Occipital lobe (tissue), 2 donors: ENCODE data around the gene SST. TPM values are rescaled to one million over a fixed set of nuclear protein-coding genes. Genes with fewer than 3 reads are reported as not detected.
"Not testable (repeated sequence)": the region's sequence is repeated elsewhere in the genome, so short reads cannot be mapped to it uniquely, and the experiment has no call there.

Experiments
- DNase-seq: peaks from one replicate; lab custom pipeline; 2025; lab: John Stamatoyannopoulos, UW
- total RNA-seq: library from RNA; depleted of rRNA; stranded (reverse); fragments of >200 nt; gene quantifications from one replicate; pipeline ENCODE4 v1.2.3, GENCODE V29; 2014

Gene SST
- total RNA-seq, 1 donor from 2014 or later, result 5.6 TPM

- DNase-seq, result no peak
Measured at GRCh38 chr3:187684444-187684843, 14.2 kb upstream of the SST start.

GRCh38 chr3:187681756-187682155, 11.6 kb upstream of the SST start:
- DNase-seq, result not testable (repeated sequence)

DNA sequence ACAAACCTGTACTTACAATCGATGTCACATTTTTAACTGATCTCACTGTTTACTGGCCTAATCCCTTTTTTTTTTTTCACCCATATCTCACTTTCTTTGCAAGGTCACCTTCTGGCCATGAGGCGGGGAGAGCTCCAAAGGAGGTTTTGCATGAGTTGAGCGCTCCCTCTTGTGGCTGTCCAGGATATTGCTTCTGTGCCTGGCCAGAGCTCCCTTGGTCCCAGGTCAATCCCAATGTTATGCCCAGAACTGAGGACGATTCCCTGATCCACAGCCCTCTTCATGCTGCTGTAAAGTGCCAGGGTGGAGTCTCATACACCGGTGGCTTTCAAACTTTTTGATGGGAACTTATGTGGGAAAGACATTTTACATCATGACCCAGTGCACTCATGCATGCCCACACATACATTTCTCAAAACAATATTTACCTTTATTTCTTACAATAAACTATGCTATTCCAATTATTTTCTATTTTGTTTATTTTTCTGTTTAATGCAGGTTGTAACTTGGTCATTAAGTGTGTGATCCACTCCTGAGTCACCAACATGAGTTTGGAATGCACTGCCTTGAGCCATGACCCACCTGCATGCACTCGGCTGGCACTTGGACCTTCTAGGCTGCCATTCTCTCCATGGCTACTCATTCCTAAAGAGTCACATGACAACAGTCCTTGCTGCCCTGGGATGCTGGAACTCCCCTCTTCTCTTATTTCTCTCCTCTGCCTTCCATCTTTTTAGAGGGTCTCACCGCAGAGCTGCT, 9.6 kb upstream of the SST start:
- peak; percentile 41 for DNase-seq

GRCh38 chr3:187678726-187679268, 8.6 kb upstream of the SST start:
- no peak for DNase-seq

DNA sequence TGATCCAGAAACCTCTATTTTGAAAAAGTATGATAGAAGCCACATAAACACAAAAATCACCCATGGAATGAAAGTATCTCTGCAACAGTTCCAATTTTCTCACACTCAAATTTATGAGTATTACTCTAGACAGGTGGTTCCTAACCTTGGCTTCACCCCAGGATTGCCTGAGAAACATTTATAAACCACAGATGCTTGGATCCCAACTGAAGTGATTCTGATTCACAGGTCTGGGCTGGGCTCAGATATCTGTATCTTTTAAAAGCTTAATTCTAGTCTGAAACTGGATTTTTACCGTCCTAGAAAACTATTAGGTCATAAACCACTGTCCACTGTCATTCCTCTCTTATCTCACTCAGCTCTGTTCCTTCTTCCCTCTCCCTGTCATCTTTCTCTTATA, 7.4 kb upstream of the SST start:
- DNase-seq, result no peak

DNA sequence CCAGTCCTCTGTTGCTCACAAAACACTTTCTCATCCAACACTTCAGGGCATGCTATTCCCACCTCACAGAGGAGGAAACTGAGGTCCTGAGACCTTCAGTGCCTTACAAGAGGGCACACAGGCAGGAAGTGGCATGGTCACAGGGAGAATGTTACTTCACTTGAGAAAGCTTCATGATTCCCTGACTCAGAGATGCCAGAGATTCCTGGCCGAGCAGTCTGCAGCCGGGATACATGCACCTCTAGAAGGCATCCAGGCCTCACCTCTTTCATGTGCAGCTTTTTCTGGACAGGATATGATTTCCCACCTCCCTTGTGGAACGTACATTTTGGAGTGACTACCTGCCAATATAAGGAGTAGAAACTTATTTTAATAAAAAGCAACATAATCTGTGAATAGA, 2.8 kb upstream of the SST start:
- DNase-seq, result no peak

DNA sequence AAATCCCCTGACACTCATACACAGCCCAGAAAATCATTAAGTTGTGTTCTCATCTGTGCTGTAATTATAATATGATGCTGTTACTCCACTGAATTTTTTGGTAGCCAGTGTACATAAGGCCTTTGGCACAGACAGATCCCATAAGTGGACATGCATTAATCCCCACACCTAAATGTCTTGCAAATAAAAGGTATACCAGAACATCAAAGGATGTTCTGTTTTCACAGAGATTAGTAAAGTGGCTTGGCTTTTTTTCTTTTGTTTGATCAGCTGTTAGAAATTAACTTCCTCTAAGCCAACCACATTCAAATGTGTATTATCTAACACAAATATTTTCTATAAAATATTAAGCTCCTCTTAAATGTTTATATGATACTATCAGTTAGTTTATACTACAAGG, 2.7 kb downstream of the SST start:
- DNase-seq, result no peak

DNA sequence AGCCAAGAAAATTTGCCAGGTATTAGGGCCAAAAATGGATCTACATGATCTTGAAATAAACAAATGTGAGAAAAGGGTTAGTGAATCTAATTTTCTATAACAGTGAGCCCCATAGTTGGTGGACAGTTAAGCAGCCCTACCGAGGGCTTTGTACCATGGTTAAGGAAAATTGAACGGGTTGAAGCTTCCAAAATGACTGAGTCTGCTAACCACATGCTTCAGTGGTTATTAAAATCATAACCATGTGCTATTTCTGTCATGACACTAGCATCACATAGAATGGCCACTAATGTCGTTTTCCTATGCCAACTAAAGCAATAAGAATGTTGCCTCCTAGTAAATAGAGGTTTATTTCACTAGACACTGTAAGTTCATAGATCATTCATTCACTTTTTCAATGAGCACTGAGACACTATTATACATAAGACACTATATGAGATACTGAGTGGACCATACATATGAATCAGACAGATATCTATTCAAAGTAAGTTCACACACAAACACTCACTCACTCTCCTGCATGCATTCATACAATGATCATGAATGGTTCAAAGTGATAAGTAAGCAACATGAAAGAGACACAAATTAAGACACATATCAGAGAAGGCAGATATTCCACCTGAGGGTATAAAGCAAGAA, 4.3 kb downstream of the SST start:
- DNase-seq, result no peak

DNA sequence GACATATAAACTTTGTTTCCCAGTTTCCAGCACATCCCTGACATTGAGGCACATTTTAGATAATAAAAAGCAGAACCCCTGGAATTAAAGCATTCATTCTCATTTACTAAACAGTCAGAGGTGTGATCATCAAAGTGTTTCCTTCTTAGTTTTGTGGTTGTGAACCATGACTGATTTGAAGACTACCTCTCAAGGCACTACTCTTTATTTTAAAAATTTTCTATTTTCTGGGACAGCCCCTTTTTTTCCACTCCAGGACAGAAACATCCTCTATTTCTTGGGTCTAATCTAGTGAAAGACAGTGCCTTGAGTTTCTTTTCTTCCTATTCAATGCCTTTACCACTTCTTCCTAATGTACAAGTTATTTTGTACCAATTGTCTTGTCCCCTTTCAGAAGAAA, 5.2 kb downstream of the SST start:
- DNase-seq, result no peak

DNA sequence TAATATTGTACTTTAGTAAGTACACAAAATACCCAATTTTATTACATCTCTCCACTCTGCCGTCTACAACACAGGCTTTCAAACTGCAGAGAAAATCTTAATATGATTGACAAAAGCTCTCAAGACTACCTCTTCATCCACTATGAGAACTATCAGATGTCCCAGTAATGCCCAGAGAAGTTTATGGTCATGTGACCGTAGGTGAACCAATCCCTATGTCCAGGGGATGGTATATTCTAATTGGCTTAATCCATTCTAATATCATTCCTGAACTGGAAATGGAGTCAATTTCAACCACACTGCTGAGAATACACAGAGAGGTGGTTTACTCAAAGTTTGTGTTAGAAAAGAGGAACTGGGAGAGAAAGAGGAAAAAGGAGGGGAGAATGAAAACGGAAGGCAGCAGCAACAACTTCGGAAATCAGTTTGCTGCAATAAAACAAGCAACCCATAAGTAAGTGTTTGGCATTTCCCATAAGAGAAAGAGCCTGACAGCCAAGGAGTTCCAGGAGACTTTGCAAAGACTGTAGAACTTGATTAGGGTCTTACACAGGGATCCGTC, 7.3 kb downstream of the SST start:
- no peak for DNase-seq

DNA sequence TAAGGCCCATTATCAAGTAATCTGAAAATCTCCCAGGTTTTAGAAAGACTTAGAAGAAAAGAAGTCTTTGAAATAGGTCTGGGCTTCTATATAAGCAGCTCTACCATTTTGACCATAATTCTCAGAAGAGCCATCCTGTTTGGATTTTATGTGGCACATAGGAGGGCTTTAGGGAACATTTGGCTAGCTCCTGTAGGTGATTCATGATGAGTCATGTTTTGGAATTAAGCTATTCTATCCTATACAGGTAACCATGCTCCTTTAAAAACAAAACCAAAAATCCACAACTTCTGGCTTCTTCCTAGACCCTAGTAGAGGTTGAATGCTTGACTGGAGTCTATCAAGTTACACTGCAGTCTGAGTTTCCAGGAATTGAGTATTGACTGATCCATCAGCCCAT, 8.9 kb downstream of the SST start:
- DNase-seq, result no peak

DNA sequence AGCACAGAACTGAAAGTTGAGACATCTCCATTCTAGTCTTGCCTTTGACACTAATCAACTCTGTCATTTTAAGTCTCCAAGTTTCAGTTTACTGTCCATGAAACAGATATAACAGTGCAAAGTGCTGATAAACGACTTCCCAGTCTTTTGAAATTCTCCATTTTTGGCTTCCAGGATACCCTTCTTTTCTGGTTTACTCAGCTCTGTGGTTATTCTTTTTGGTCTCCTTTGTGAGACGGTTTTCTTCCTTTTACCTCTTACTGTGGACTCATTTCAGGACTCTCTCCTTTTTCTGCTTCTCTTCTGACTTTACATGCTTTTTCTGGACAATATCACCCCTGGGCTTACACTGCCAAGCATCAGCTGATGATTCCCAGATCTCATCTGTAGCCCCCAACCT, 18.9 kb downstream of the SST start:
- DNase-seq, result no peak

DNA sequence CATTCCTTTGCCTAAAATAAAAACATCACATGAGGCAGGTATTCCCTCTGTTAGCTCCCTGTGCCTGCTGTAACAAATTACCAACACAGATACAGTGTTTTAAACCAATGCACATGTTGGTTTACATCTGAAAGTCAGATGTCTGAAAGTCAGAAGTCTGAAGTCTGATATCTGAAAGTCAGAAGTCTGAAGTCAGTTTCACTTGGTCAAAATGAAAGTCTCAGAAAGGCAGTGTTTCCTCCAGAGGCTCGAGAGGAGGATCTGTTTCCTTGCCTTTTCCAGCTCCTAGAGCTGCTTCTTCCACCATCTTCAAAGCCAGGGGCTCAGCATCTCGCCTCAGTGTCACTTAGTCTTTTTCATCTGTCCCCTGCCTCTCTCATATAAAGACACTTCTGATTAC, 22.0 kb downstream of the SST start:
- no peak for DNase-seq

DNA sequence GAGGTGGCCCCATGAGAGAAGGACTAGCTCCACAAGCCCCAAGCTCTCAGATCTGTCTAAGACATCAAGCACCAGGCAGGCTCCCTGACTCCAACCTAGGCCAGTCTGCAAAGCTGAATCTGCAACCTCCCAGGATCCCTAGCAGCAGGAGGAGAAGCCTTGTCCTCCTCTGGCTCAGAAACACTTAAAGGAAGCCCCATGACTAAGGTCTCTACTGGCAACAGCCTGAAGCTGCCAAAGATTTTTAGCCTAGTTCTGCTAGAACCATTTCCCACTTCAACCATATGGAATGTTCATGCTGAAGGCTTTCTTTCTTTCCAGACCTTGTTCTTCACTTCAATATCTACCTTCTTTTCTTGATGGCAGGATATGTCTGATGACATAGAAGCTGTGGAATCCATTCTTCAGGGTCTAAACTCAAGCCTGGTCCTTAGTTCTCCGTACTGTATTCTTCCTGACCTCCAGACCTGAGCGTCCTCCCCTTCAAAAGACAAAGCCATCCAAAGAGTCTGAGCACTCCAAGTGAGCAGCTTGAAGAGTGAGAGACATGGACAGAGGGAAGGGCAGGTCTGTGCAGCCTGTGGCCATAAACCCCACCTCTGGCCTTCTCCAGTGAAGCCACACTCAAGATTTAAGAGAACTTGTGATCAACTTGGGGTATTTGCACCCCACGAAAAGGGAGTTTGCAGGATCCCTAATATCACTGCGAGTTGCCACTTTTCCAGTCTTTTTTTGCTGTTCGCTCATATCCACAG, 23.1 kb downstream of the SST start:
- no peak for DNase-seq

DNA sequence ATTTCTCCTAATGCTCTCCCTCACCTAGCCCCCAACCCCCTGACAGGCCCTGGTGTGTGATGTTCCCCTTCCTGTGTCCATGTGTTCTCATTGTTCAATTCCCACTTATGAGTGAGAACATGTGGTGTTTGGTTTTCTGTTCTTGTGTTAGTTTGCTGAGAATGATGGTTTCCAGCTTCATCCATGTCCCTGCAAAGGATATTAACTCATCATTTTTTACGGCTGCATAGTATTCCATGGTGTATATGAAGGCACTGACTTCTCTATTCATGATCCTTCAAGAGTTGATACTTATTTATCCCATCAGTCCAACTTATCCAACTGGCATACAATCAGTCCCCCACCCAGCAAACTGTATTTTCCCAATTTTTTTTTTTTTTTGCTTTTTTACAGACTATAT, 24.8 kb downstream of the SST start:
- not testable (repeated sequence) for DNase-seq

DNA sequence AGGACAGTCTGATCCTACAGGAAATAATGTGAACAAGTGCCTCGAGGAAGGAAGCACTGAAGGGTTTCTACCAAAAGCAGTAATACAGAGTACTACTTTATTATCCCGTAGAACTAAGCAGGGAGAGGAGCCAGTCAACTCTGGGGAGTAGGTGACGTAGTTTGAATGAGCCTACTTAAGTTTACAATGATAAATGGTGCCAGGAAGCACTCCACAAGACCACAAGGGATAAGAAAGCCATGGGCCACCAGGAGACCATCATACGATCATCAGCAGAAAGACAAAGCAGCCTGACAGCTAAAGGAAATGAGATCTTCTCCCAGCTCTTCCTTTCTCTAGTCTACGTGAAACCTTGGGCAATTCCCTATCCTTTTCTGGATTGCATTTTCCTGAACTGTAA, 27.3 kb downstream of the SST start:
- DNase-seq, result no peak

DNA sequence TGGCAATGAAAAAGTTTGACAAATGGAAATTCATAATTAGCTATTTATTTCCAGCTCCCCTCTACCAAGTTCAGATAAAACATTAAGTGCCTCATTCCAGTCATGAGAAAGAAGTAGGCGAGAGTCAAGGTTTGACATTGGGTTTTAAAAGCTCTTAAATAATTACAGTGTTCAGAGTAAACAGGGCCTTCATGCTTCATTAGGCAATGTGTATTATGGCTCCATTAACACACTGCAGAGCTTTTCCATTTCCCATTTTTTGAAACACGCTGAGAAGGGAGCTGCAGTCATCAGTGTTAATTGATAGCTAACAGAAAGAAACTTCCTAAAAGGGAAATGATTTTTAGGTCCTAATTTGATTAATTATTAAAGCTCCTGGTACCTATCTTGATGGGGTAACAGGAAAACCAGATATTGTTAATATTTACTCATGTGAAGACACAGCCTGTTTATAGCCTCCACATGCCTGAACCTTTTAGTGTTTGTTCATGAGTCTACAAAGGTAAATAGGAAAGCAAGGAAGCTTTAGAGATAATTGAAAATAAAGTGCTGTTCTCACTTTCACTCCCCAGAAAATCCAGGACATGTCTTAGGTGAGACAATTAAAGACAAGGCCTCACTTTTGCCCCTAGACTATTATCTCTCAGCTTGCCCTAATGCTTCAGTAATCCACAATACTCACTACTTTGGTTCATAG, 28.7 kb downstream of the SST start:
- DNase-seq, result no peak

DNA sequence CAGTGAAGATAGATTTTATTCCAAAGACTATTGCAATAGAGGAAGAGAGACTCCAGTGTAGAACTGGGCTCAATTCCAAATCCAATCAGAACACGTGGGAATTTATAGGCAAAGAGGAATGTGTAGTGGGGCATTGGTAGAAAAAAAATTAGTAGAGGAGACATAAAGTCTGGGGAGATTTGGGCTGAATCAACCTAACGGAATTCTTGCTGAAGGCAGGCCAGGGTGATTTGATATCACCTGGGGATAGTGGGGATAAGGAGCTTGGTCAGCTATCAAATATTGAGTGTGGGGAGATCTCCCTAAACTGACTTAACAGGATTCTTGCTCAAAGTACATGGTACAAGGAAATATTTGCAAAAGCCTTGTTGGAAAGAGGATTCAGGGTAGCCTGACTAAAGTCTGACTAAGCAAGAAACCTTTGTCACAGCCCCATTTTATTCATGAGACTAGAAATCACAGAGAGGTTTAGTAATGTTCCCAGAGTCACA, 29.6 kb downstream of the SST start:
- DNase-seq, result no peak

- DNase-seq, result no peak
Measured at GRCh38 chr3:187639927-187640568, 30.1 kb downstream of the SST start.

DNA sequence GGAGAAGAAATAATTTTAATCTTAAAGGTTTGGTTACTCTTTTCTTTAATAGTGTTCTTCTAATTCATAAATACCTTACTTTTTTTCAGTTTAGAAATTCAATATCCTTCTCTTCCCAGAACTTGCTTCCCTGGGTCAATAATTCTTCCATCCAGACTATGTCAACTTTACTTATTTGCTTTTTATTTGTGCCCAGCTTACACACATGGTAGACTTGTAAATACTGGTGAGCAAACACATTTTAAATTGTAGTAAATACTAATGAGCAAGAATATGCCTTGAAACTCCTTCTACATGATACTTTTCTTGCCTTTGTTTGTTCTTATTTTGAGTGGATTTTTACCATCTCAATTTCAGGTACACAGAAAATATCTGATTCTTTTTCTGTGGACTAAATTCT, 33.7 kb downstream of the SST start:
- DNase-seq, result no peak

DNA sequence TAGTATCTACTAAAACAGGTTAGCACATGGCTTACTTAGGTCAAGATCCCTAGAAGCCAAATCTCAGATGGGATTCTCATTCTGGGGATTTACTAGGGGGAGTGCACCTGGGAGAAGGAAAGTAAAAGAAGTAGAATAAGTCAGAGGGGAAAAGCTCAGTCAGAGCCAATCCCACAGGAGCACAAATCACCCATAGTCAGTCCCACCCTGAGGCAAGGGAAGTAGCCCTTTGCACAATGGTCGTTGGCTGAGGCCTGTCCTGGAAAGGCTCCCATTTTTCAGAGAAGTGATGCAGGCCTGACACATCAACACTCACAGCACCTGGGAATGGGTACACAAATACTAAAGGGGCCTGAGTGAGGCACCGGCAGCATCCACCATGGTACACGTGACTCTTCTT, 39.8 kb downstream of the SST start:
- DNase-seq, result no peak
